WTC11 (cell line): ENCODE measurements around the gene EXOSC2. TPM values are rescaled to one million over a fixed set of nuclear protein-coding genes. Genes with fewer than 3 reads are reported as not detected.

ENCODE experiments used
- ATAC-seq: fragments of 200-7000 bp; cut with Tn5 transposase; 2 replicates; pipeline ENCODE4 v1.10.0; 2021; ENCODE audit warnings: mild to moderate bottlenecking, moderate library complexity
- CTCF ChIA-PET: fragments of 300-600 bp; sonication (Branson Sonifier 250); formaldehyde crosslinking; loops from one replicate; lab custom pipeline; 2021; ENCODE audit warnings: antibody characterized with exemption; lab: Charles Lee
- POLR2A ChIA-PET: fragments of 350-600 bp; sonication (Branson Sonifier 250); formaldehyde crosslinking; loops from one replicate; lab custom pipeline; 2021; ENCODE audit warnings: antibody characterized with exemption; lab: Charles Lee
- DNase-seq: peaks from one replicate; pipeline ENCODE4 v3.0.0; 2021; ENCODE audit warnings: low spot score
- H3K27ac Mint-ChIP-seq: 2 replicates; pipeline ENCODE4 v1.8.0; 2021; ENCODE audit warnings: mixed read lengths
- H3K27me3 Mint-ChIP-seq: 2 replicates; pipeline ENCODE4 v1.8.0; 2021; ENCODE audit warnings: low read depth, mild to moderate bottlenecking, moderate library complexity, mixed read lengths
- H3K36me3 Mint-ChIP-seq: 2 replicates; pipeline ENCODE4 v1.8.0; 2021; ENCODE audit warnings: mixed read lengths
- H3K4me1 Mint-ChIP-seq: 2 replicates; pipeline ENCODE4 v1.8.0; 2022; ENCODE audit warnings: mixed read lengths
- H3K4me3 Mint-ChIP-seq: 2 replicates; pipeline ENCODE4 v1.8.0; 2021; ENCODE audit warnings: mild to moderate bottlenecking, moderate library complexity, mixed read lengths
- H3K9me3 Mint-ChIP-seq: 2 replicates; pipeline ENCODE4 v1.8.0; 2021; ENCODE audit warnings: mixed read lengths
- AR ChIP-seq: fragments of 250-450 bp; sonication (Bioruptor Pico); IDR thresholded peaks from 2 replicates; pipeline ENCODE4 v1.9.0; 2021; ENCODE audit warnings: mild to moderate bottlenecking
- CBFB ChIP-seq: sonication (generic); formaldehyde crosslinking; IDR thresholded peaks from 2 replicates; pipeline ENCODE4 v1.8.1; 2022; ENCODE audit warnings: mild to moderate bottlenecking, low read depth, missing genetic modification reagents
- CREM ChIP-seq: sonication (generic); formaldehyde crosslinking; IDR thresholded peaks from 2 replicates; pipeline ENCODE4 v1.8.1; 2022; ENCODE audit warnings: mild to moderate bottlenecking, missing genetic modification reagents, moderate library complexity
- E2F1 ChIP-seq: sonication (generic); formaldehyde crosslinking; IDR thresholded peaks from 2 replicates; pipeline ENCODE4 v1.8.0; 2022; ENCODE audit warnings: mild to moderate bottlenecking, missing genetic modification reagents
- E2F4 ChIP-seq: sonication (generic); formaldehyde crosslinking; IDR thresholded peaks from 2 replicates; pipeline ENCODE4 v1.8.1; 2022; ENCODE audit warnings: low read depth, mild to moderate bottlenecking, moderate library complexity, missing genetic modification reagents, borderline replicate concordance
- E2F5 ChIP-seq: sonication (generic); formaldehyde crosslinking; IDR thresholded peaks from 2 replicates; pipeline ENCODE4 v1.8.1; 2022; ENCODE audit warnings: mild to moderate bottlenecking, moderate library complexity, missing genetic modification reagents
- ETV6 ChIP-seq: sonication (generic); formaldehyde crosslinking; IDR thresholded peaks from 2 replicates; pipeline ENCODE4 v1.8.1; 2022; ENCODE audit warnings: mild to moderate bottlenecking, missing genetic modification reagents
- FOXJ3 ChIP-seq: sonication (generic); formaldehyde crosslinking; IDR thresholded peaks from 2 replicates; pipeline ENCODE4 v1.9.0; 2021; ENCODE audit warnings: missing genetic modification reagents, mild to moderate bottlenecking, borderline replicate concordance
- FOXK1 ChIP-seq: sonication (generic); formaldehyde crosslinking; IDR thresholded peaks from 2 replicates; pipeline ENCODE4 v1.8.0; 2022; ENCODE audit warnings: mild to moderate bottlenecking, moderate library complexity, missing genetic modification reagents
- FOXP1 ChIP-seq: sonication (generic); formaldehyde crosslinking; IDR thresholded peaks from 2 replicates; pipeline ENCODE4 v1.8.0; 2022; ENCODE audit warnings: missing genetic modification reagents, mild to moderate bottlenecking, moderate library complexity, borderline replicate concordance
- GABPB1 ChIP-seq: sonication (generic); formaldehyde crosslinking; IDR thresholded peaks from 2 replicates; pipeline ENCODE4 v1.8.1; 2023; ENCODE audit warnings: mild to moderate bottlenecking, missing genetic modification reagents
- HMGA2 ChIP-seq: fragments of 250-450 bp; sonication (Bioruptor Pico); IDR thresholded peaks from 2 replicates; pipeline ENCODE4 v1.4.0; 2021; ENCODE audit warnings: mild to moderate bottlenecking, moderate library complexity
- JUN ChIP-seq: sonication (generic); formaldehyde crosslinking; IDR thresholded peaks from 2 replicates; pipeline ENCODE4 v1.8.0; 2023; ENCODE audit warnings: mild to moderate bottlenecking, missing genetic modification reagents
- STAT6 ChIP-seq: sonication (generic); formaldehyde crosslinking; conservative IDR thresholded peaks from 2 replicates; pipeline ENCODE4 v1.8.1; 2023; ENCODE audit warnings: mild to moderate bottlenecking, low read depth, missing genetic modification reagents, moderate library complexity
- USF1 ChIP-seq: sonication (generic); formaldehyde crosslinking; IDR thresholded peaks from 2 replicates; pipeline ENCODE4 v1.8.0; 2022; ENCODE audit warnings: mild to moderate bottlenecking, missing genetic modification reagents
- USF2 ChIP-seq: sonication (generic); formaldehyde crosslinking; IDR thresholded peaks from 2 replicates; pipeline ENCODE4 v1.8.1; 2023; ENCODE audit warnings: mild to moderate bottlenecking, missing genetic modification reagents, moderate library complexity
- ZMAT4 ChIP-seq: fragments of 250-450 bp; sonication (Bioruptor Pico); IDR thresholded peaks from 2 replicates; pipeline ENCODE4 v1.9.0; 2021; ENCODE audit warnings: mild to moderate bottlenecking
- ZNF121 ChIP-seq: sonication (generic); formaldehyde crosslinking; IDR thresholded peaks from 2 replicates; pipeline ENCODE4 v1.8.0; 2023; ENCODE audit warnings: missing genetic modification reagents
- ZNF512 ChIP-seq: sonication (generic); formaldehyde crosslinking; IDR thresholded peaks from 2 replicates; pipeline ENCODE4 v1.8.1; 2022; ENCODE audit warnings: missing genetic modification reagents, borderline replicate concordance
- total RNA-seq: library from RNA; stranded (reverse); gene quantifications from 3 replicates; pipeline ENCODE4 v1.2.3, GENCODE V29; 2021

EXOSC2 gene
- total RNA-seq, 1 experiment from 2014 or later, result 76.1 TPM

- Mint-ChIP-seq H3K27ac (no peak overlapping the region), H3K4me1 (peaks cover 30% of the 10 kb centered on the region), H3K4me3 (no peak overlapping the region), H3K9me3 (no peaks in the 10 kb centered on the region), H3K36me3 (no peaks in the 10 kb centered on the region), H3K27me3 (no peaks in the 10 kb centered on the region)
- ATAC-seq, result no peak
- POLR2A ChIA-PET, result no interaction called here
- DNase-seq, result no peak
- CTCF ChIA-PET, result interaction anchor here (0.7 to 6.2 kb wide), 4 partner anchors 10 to 182 kb away, joined by 3 to 83 read pairs (median 7); no protein-coding TSS in a partner anchor
- TF ChIP-seq USF1 (CRISPR knock-in tag), result no peak
- no peak for TF ChIP-seq ETV6
- peak; percentile 46; the same call in 1 of the 2 replicates for TF ChIP-seq ZNF512 (CRISPR knock-in tag)
- no peak for TF ChIP-seq ZMAT4 (CRISPR knock-in tag)
These were observed 17.9 kb downstream of the EXOSC2 start for GRCh38 chr9:130711469-130711868.

GRCh38 chr9:130712564-130713285, 19.1 kb downstream of the EXOSC2 start:
- Mint-ChIP-seq H3K9me3 (no peaks in the 10 kb centered on the region), H3K27me3 (no peaks in the 10 kb centered on the region), H3K4me1 (peaks cover 31% of the 10 kb centered on the region), H3K36me3 (no peaks in the 10 kb centered on the region), H3K27ac (peak overlapping the region; percentile 72), H3K4me3 (peak overlapping the region; percentile 93)
- POLR2A ChIA-PET, result no interaction called here
- ATAC-seq, result peak; percentile 97
- peak; percentile 99 for DNase-seq
- CTCF ChIA-PET, result interaction anchor here (1.1 to 4.1 kb wide), 5 partner anchors 12 to 285 kb away, joined by 3 to 19 read pairs (median 9); no protein-coding TSS in a partner anchor
- TF ChIP-seq CREM (CRISPR knock-in tag) (0 out of 2 replicates have a peak, but pooled peaks have one; percentile 19), HMGA2 (CRISPR knock-in tag) (no peak), E2F5 (CRISPR knock-in tag) (0 out of 2 replicates have a peak, but pooled peaks have one; percentile 4), FOXJ3 (CRISPR knock-in tag) (no peak), E2F4 (CRISPR knock-in tag) (no peak), CBFB (0 out of 2 replicates have a peak, but pooled peaks have one; percentile 36), FOXP1 (CRISPR knock-in tag) (0 out of 2 replicates have a peak, but pooled peaks have one; percentile 34), GABPB1 (CRISPR knock-in tag) (0 out of 2 replicates have a peak, but pooled peaks have one; percentile 19), JUN (CRISPR knock-in tag) (no peak), USF2 (CRISPR knock-in tag) (0 out of 2 replicates have a peak, but pooled peaks have one; percentile 27), STAT6 (CRISPR knock-in tag) (no peak), E2F1 (CRISPR knock-in tag) (no peak), AR (CRISPR knock-in tag) (no peak), FOXK1 (CRISPR knock-in tag) (peak; percentile 61; the same call in 1 of the 2 replicates), ZNF121 (CRISPR knock-in tag) (peak; percentile 43; the same call in 1 of the 2 replicates)
